NCI-H2029 treated with DMSO at 0.1 percent for 48 hours (cell line): Measurements from ENCODE around the gene LST1.

Experiments used
- DNase-seq: peaks from one replicate; lab custom pipeline; 2025; lab: John Stamatoyannopoulos, UW

LST1 gene

DNA sequence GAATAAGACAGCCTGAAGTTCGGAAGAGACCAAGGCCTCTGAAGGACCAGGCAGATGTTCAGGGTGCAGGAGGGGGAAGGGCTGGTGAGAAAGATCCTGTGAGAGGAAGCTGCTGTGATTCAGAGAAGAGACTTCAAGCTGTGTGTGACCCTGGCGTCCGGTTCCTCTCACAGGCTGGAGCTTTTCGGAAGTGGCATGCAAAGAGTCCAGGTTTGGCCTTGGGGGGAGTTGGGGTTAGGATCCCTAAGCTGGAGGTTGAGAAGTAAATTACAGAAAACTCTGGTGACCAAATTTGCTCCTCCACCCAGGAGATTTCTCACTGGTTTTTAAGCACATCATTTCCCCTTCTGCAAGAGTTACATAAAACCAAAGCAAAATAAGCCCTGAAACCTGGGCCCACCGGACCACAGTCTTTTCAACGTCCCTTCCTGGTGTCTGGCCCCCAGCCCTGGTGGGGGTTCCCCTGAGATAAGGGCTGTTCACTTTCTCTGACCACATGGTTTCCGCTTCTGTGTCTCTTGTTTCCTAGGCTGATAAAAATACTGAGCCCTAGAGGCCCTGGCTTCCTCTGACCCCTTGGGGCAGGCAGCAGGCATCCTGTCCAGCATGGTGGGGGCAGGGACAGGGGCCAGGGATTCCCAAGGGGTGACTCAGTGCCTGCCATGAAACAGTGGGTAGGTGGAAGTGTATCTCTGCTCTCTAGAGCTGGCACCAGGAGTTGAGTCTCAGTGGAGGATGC, 25.9 kb upstream of the LST1 start:
- DNase-seq, result no peak

DNA sequence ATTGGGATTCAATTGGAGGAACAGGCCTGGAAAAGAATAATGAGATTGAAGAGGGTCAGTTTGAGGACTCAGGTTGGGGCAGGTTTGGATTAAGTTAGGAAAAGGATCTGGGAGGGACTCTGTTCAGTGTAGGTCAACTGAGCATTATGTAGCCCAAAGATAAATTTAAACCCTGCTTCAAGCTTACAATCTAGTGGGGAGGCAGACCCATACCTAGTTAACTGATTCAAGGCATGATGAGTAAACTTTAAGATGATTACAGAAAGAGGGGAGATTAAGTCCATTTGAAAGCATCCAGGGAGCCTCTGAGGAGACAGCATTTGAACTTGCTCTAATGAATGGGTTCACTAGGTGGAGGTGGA, 25.4 kb upstream of the LST1 start:
- DNase-seq, result no peak

DNA sequence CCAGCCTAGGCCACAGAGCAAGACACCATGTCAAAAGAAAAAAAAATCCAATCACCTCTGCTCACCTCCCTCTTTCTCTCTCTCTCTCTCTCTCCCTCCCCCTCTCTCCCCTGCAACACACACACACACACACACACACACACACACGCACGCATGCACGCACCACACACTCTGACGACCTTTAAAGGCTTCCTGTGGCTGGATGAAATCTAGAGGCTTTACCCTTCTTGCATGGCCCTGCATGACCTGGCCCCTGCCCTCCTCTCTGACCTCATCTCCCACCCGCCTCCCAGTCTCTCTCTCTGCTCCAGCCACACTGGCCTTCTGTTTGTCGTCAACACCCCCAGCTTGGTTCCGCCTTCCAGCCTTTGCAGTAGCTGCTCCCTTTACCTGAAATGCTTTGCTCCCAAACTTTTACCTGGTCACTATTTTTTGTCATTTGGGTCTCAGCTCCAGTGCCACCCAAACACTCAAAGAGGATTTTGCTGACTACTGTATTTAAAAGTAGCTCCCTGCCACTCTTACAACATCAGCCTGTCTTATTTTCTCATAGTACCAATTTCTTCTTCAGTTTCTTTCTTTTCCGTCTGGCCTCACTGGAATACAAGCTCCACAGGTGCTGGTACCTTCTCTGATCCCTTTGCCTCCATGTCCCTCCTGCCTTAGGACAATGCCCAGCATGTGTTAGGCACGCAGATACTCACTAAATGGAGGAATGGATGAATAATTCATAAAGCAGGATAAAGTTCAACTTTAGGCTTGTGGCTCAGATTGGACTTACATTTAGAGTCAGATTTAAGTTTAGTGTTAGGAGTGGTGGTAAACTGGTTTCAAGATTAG, 18.3 kb upstream of the LST1 start:
- no peak for DNase-seq

DNA sequence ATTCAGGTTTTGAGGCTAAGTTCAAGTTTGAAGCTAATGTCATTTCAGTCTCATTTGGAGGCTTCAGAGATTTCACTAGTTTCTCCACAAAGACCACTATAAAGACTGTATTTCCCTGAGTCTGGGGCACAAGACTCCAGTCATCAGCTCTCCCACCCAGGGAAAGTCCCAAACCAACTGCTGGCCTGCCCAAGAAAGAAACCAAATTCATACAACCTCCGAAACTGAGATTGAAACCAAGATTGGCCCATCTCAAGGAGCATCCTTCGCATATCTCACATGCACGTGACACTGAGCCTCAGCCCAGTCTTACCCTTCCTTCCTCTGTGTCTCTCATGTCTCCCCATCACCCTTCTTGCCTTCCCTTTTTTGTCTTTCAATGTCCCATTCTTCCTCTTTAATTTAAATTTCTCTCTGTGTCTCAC, 17.5 kb upstream of the LST1 start:
- DNase-seq, result no peak

DNA sequence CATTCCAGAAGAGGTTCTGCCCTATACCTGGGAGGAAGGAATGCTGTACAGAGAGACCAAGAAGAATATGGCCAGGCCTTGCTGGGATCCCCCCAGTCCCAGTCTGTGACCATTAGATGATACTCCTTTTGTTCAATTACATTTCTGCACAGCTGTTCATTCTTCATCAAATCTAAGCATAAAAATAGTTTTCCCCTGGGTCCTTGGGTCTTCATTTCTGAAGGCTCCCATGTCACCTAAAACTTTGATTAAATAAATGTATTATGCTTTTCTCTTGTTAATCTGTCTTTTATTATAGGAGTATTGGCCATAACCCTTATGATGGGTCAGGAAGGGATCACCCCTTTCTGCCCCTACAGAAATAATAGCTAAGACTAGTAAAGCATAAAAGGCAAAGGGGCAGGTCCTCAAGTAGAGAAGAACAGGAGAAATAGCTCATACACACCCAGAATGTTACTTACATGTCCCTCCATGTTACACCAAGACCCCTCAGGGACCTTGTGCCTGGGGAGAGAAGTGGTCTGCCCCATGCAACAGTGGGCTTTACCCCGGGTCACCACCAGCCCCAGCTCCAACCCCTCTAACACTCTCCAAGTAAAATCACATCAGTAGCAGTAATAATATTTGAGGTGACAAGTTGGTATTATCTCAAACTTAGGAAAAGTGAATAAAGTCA, 16.1 kb upstream of the LST1 start:
- DNase-seq, result no peak

DNA sequence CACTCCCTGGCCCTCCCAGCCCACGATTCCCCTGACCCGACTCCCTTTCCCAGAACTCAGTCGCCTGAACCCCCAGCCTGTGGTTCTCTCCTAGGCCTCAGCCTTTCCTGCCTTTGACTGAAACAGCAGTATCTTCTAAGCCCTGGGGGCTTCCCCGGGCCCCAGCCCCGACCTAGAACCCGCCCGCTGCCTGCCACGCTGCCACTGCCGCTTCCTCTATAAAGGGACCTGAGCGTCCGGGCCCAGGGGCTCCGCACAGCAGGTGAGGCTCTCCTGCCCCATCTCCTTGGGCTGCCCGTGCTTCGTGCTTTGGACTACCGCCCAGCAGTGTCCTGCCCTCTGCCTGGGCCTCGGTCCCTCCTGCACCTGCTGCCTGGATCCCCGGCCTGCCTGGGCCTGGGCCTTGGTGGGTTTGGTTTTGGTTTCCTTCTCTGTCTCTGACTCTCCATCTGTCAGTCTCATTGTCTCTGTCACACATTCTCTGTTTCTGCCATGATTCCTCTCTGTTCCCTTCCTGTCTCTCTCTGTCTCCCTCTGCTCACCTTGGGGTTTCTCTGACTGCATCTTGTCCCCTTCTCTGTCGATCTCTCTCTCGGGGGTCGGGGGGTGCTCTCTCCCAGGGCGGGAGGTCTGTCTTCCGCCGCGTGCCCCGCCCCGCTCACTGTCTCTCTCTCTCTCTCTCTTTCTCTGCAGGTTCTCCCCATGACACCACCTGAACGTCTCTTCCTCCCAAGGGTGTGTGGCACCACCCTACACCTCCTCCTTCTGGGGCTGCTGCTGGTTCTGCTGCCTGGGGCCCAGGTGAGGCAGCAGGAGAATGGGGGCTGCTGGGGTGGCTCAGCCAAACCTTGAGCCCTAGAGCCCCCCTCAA, 13.8 kb upstream of the LST1 start, which contains the start of gene LTA:
Gene LTA, plus strand, starts transcription at position 249 of the 871 bp plus-strand sequence. Its CDS starts 454 bp downstream, at position 703.
- DNase-seq, result no peak

DNA sequence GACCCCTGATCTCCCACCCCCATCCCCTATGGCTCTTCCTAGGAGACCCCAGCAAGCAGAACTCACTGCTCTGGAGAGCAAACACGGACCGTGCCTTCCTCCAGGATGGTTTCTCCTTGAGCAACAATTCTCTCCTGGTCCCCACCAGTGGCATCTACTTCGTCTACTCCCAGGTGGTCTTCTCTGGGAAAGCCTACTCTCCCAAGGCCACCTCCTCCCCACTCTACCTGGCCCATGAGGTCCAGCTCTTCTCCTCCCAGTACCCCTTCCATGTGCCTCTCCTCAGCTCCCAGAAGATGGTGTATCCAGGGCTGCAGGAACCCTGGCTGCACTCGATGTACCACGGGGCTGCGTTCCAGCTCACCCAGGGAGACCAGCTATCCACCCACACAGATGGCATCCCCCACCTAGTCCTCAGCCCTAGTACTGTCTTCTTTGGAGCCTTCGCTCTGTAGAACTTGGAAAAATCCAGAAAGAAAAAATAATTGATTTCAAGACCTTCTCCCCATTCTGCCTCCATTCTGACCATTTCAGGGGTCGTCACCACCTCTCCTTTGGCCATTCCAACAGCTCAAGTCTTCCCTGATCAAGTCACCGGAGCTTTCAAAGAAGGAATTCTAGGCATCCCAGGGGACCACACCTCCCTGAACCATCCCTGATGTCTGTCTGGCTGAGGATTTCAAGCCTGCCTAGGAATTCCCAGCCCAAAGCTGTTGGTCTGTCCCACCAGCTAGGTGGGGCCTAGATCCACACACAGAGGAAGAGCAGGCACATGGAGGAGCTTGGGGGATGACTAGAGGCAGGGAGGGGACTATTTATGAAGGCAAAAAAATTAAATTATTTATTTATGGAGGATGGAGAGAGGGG, 12.6 kb upstream of the LST1 start:
- no peak for DNase-seq

DNA sequence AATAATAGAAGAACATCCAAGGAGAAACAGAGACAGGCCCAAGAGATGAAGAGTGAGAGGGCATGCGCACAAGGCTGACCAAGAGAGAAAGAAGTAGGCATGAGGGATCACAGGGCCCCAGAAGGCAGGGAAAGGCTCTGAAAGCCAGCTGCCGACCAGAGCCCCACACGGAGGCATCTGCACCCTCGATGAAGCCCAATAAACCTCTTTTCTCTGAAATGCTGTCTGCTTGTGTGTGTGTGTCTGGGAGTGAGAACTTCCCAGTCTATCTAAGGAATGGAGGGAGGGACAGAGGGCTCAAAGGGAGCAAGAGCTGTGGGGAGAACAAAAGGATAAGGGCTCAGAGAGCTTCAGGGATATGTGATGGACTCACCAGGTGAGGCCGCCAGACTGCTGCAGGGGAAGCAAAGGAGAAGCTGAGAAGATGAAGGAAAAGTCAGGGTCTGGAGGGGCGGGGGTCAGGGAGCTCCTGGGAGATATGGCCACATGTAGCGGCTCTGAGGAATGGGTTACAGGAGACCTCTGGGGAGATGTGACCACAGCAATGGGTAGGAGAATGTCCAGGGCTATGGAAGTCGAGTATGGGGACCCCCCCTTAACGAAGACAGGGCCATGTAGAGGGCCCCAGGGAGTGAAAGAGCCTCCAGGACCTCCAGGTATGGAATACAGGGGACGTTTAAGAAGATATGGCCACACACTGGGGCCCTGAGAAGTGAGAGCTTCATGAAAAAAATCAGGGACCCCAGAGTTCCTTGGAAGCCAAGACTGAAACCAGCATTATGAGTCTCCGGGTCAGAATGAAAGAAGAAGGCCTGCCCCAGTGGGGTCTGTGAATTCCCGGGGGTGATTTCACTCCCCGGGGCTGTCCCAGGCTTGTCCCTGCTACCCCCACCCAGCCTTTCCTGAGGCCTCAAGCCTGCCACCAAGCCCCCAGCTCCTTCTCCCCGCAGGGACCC, 11.7 kb upstream of the LST1 start:
- DNase-seq, result no peak

DNA sequence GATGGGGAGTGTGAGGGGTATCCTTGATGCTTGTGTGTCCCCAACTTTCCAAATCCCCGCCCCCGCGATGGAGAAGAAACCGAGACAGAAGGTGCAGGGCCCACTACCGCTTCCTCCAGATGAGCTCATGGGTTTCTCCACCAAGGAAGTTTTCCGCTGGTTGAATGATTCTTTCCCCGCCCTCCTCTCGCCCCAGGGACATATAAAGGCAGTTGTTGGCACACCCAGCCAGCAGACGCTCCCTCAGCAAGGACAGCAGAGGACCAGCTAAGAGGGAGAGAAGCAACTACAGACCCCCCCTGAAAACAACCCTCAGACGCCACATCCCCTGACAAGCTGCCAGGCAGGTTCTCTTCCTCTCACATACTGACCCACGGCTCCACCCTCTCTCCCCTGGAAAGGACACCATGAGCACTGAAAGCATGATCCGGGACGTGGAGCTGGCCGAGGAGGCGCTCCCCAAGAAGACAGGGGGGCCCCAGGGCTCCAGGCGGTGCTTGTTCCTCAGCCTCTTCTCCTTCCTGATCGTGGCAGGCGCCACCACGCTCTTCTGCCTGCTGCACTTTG, 10.7 kb upstream of the LST1 start, which contains the start of gene TNF:
Gene TNF, plus strand, starts transcription at position 231 of the 567 bp plus-strand sequence. Its CDS starts 177 bp downstream, at position 408.
- DNase-seq, result no peak

DNA sequence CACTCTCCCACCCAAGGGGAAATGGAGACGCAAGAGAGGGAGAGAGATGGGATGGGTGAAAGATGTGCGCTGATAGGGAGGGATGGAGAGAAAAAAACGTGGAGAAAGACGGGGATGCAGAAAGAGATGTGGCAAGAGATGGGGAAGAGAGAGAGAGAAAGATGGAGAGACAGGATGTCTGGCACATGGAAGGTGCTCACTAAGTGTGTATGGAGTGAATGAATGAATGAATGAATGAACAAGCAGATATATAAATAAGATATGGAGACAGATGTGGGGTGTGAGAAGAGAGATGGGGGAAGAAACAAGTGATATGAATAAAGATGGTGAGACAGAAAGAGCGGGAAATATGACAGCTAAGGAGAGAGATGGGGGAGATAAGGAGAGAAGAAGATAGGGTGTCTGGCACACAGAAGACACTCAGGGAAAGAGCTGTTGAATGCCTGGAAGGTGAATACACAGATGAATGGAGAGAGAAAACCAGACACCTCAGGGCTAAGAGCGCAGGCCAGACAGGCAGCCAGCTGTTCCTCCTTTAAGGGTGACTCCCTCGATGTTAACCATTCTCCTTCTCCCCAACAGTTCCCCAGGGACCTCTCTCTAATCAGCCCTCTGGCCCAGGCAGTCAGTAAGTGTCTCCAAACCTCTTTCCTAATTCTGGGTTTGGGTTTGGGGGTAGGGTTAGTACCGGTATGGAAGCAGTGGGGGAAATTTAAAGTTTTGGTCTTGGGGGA, 10.0 kb upstream of the LST1 start:
- no peak for DNase-seq

DNA sequence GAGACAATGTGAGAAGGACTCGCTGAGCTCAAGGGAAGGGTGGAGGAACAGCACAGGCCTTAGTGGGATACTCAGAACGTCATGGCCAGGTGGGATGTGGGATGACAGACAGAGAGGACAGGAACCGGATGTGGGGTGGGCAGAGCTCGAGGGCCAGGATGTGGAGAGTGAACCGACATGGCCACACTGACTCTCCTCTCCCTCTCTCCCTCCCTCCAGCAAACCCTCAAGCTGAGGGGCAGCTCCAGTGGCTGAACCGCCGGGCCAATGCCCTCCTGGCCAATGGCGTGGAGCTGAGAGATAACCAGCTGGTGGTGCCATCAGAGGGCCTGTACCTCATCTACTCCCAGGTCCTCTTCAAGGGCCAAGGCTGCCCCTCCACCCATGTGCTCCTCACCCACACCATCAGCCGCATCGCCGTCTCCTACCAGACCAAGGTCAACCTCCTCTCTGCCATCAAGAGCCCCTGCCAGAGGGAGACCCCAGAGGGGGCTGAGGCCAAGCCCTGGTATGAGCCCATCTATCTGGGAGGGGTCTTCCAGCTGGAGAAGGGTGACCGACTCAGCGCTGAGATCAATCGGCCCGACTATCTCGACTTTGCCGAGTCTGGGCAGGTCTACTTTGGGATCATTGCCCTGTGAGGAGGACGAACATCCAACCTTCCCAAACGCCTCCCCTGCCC, 9.0 kb upstream of the LST1 start:
- no peak for DNase-seq

DNA sequence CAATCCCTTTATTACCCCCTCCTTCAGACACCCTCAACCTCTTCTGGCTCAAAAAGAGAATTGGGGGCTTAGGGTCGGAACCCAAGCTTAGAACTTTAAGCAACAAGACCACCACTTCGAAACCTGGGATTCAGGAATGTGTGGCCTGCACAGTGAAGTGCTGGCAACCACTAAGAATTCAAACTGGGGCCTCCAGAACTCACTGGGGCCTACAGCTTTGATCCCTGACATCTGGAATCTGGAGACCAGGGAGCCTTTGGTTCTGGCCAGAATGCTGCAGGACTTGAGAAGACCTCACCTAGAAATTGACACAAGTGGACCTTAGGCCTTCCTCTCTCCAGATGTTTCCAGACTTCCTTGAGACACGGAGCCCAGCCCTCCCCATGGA, 8.5 kb upstream of the LST1 start:
- no peak for DNase-seq

DNA sequence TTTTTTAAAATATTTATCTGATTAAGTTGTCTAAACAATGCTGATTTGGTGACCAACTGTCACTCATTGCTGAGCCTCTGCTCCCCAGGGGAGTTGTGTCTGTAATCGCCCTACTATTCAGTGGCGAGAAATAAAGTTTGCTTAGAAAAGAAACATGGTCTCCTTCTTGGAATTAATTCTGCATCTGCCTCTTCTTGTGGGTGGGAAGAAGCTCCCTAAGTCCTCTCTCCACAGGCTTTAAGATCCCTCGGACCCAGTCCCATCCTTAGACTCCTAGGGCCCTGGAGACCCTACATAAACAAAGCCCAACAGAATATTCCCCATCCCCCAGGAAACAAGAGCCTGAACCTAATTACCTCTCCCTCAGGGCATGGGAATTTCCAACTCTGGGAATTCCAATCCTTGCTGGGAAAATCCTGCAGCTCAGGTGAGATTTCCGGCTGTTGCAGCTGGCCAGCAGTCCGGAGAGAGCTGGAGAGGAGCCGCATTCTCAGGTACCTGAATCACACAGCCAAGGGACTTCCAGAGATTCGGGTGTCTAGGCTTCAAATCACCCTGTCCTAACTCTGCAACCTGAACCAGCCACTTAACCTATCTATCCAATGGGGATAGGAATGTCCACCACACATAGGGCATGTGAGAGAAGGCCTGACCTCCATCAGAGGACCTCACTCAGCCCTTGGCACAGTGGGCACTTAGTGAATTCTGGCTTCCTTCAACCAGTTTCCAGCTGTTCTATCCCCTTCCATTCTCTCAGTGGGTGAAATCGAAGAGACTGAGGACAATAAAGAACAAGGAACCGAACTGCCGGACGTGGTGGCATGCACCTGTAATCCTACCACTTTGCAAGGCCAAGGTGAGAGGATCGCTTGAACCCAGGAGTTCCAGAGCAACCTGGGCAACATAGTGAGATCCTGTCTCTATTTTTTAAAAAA, 7.6 kb upstream of the LST1 start:
- no peak for DNase-seq

DNA sequence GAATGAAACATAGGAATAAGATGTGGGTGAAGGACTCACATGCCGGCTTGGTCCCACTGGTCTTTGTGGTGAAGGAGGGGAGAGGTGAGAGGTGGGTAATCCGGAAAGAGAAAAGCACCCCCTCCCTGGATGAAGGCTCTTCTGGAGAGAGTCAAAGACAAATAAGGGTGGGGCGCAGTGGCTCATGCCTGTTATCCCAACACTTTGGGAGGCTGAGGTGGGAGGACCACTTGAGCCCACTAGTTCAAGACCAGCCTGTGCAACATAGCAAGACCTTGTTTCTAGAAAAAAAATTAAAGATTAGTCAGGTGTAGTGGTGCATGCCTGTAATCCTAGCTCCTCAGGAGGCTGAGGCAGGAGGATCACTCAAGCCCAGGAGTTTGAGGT, 7.0 kb upstream of the LST1 start:
- DNase-seq, result no peak

DNA sequence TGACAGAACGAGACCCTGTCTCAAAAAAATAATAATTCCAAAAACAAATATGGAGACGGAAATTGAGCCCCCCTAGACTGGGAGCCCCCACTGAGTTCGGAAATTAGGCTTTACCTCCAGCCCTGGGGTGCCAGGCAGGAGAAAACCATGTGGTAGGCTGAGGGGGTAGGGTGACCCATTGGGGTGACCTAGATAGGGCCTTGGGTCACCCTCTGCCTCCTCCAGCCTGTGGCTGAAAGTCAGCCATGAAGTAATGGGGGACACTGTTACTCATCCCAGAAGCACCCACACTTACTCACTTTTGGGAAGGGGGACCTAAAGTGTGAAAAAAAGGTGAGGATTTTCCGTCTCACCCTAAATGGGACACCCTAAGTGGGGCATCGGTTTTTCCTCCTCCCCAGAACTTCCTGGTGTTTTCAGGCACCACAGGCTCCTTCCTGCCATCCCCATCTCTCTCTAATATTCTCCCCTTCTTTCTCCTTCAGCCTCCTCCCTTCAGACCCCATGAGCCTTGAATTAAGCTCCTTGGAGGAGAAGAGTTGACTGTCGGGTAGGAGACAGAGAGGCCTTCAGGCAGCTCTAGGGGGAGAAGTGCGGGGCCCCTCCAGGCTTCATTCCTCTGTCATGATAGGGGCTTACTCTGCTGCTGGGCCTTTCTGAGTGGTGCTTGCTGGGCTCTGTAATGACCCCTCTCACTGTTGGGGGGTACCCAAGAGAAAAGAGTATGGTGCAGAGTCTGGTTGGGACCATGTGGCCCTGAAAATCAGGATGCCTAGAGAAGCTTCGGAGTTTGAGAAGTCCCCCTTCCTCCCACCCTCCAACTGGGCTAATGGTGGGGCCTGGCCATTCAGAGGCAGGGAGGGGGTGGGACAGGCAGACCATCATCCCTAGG, 6.3 kb upstream of the LST1 start:
- no peak for DNase-seq

DNA sequence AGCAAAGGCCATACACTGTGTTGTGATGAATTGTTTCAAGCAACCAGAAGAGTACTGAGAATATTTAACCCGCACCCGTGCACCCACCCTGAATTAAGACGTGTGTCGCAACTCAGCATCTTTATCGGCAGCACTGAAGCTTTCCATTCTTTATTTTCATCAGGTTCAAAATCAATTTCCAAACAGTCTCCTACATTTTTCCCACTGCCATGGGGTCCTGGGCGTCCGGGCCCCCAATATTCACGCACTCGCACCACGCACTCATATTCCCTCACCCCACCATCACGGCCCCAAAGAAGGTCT, 5.7 kb upstream of the LST1 start:
- no peak for DNase-seq
